Heart right ventricle (tissue), 16 donors: ENCODE measurements around the gene GIT1. TPM values are rescaled to one million over a fixed set of nuclear protein-coding genes. Genes with fewer than 3 reads are reported as not detected.

Experiments
- ATAC-seq, 8 donors: fragments of 200-7000 bp; cut with Tn5 transposase; one replicate each; pipeline ENCODE4 v1.9.1; 2020; ENCODE audit warnings: mild to moderate bottlenecking in 8 of 8, moderate library complexity in 8 of 8, moderate number of reproducible peaks in 1 of 8
- DNase-seq, 2 donors: peaks; one replicate each; pipeline ENCODE4 v3.0.0-alpha.2; 2020
- H3K27ac ChIP-seq, 10 donors: fragments of 200-600 bp; sonication (generic) in 2 of 10; one replicate each; pipeline versions ENCODE4 v1.5.0 to v1.8.0; 2020 to 2022; ENCODE audit warnings: mild to moderate bottlenecking in 3 of 10
- H3K27me3 ChIP-seq, 7 donors: fragments of 200-600 bp; one replicate each; pipeline ENCODE4 v1.8.0; 2021 to 2022; ENCODE audit warnings: mild to moderate bottlenecking in 2 of 7
- H3K36me3 ChIP-seq, 9 donors: fragments of 200-600 bp; sonication (generic) in 1 of 9; one replicate each; pipeline versions ENCODE4 v1.5.0 to v1.8.0; 2020 to 2022; ENCODE audit warnings: mild to moderate bottlenecking in 2 of 9
- H3K4me1 ChIP-seq, 9 donors: fragments of 200-600 bp; sonication (generic) in 1 of 9; one replicate each; pipeline versions ENCODE4 v1.5.0 to v1.8.0; 2020 to 2022; ENCODE audit warnings: mild to moderate bottlenecking in 4 of 9
- H3K4me3 ChIP-seq, 10 donors: fragments of 200-600 bp; sonication (generic) in 2 of 10; one replicate each; pipeline versions ENCODE4 v1.5.0 to v1.8.0; 2020 to 2022; ENCODE audit warnings: mild to moderate bottlenecking in 7 of 10, moderate library complexity in 2 of 10
- H3K9me3 ChIP-seq, 11 donors: fragments of 200-600 bp in 10 of 11; sonication (generic) in 2 of 11; one replicate each; pipeline versions ENCODE4 v1.5.0 to v1.8.0; 2013 to 2022; ENCODE audit warnings: mild to moderate bottlenecking in 2 of 11, control low read depth in 1 of 11, moderate library complexity in 1 of 11
- CTCF ChIP-seq, 9 donors: fragments of 200-600 bp; sonication (generic) in 2 of 9; IDR thresholded peaks; one replicate each; pipeline versions ENCODE4 v1.5.0 to v1.8.0; 2021 to 2022; ENCODE audit warnings: antibody characterized with exemption in 9 of 9, mild to moderate bottlenecking in 5 of 9, moderate library complexity in 1 of 9
- WGBS, 2 donors: extraction: QIAGEN DNeasy Blood & Tissue Kit; methylation state at CpG; one replicate each; pipeline ENCODE4 v1.1.7; 2013; ENCODE audit warnings: inconsistent platforms in 1 of 2; 5-methylcytosine and 5-hydroxymethylcytosine counted together
- intact Hi-C, 10 donors: fragments of 100-400 bp; cut with DNase I; formaldehyde crosslinking; loops; one replicate each; pipeline versions ENCODE4 v1.11.1 to v1.14.2; 2022
- polyA plus RNA-seq, 2 donors: library from polyadenylated mRNA; stranded (reverse); fragments of 200-250 nt; gene quantifications; one replicate each; pipeline ENCODE4 v1.2.3, GENCODE V29; 2013
- total RNA-seq, 10 donors: library from RNA; stranded (reverse); fragmentation: NEBNext Ultra II Directional in 3 of 10; extraction: Animal tissue kit (Norgen Biotek cat#: 25700) in 3 of 10; gene quantifications; one replicate each; pipeline versions ENCODE4 v1.2.1 to v1.2.4, GENCODE V29; 2021 to 2023
- donor health status: Arrhythmogenic right ventricular cardiomyopathy.
- donor health status: ischemic (EF 13 %, LVEDD 7.1; RV severe dilation, severe dysfunction).
- donor health status: healthy with polysubstance abuse.
- donor health status: DM: no; HTN: yes; CAD: no.
- donor health status: DM: no; HTN: no; CAD: no.
- donor health status: ischemic (EF 25% LVEDD 6.9; RV normal size, moderate dysfunction).
- donor health status: ischemic (EF 25% LVEDD 5.7; RV mildly dilated, moderate dysfunction).
- donor health status: healthy.
- donor health status: DM: yes; HTN: yes; CAD: no.
- donor health status: Ischemic cardiomyopathy.
- donor health status: ischemic (EF 35%, LVEDD 5.7; RV mildly dilated, moderate dysfunction).
- donor health status: nonischemic (EF 11% LVEDD 7.7; RV severe dilation, severe dysfunction).
- donor health status: DM: yes; HTN: yes; CAD: no.
- donor health status: PGD.
- donor health status: ischemic (EF 29% LVEDD 5.4; RV normal size, mild dysfunction).
- donor health status: nonischemic (EF 23%, LVEDD 6.1; RV moderate dilation, normal function).

Gene GIT1
- total and polyA plus RNA-seq, 12 donors = 20.6 to 35.4 (median 28.9) TPM

GRCh38 chr17:29583324-29584248 is 5.9 kb downstream of the GIT1 start:
- Histone ChIP-seq H3K4me1 (peaks cover 10 to 82% (median 56%) of the 10 kb centered on the region in 9 donors), H3K27ac (peak overlapping the region in 9 of 10 donors; percentile 77 to 96 (median 91)), H3K4me3 (peak overlapping the region in 2 of 10 donors; percentile 88 to 95), H3K9me3 (no peaks in the 10 kb centered on the region), H3K27me3 (no peaks in the 10 kb centered on the region), H3K36me3 (peaks cover 0 to 51% (median 15%) of the 10 kb centered on the region in 9 donors)
- TF ChIP-seq CTCF (IDR thresholded peaks at IDR 0.05) = no peak
- 81 to 86% methylated on average over 16 of the region's 16 CpGs for WGBS, 2 donors
- intact Hi-C loops = loop anchor here in 2 of 10 donors (5.0 kb wide), 2 partner anchors 194 to 509 kb away; no protein-coding TSS in a partner anchor
- ATAC-seq = no peak
- peak in 1 of 2 donors; percentile 6 for DNase-seq

DNA sequence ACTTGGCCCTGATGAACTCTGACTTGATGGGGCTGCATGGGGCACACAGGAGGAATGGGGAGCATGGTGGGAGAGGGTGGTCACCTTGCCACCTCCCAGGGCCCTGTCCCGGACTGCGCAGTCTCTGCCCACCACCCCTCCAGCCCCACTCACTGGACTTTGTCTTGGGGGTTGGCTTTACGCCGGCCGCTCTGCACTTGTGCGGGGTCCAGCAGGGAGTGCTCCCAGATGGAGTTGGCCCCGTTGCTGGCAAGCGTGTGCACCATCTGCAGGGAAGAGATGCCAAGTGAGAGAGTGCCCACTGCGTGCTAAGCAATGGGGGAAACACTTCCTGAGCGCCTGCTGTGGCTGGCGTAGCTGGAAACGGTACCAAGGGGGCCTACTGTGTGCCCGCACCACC is 6.7 kb downstream of the GIT1 start:
- H3K4me3 ChIP-seq = no peak overlapping the region
- no peaks in the 10 kb centered on the region for H3K9me3 ChIP-seq
- peaks cover 7 to 74% (median 48%) of the 10 kb centered on the region in 9 donors for H3K4me1 ChIP-seq
- H3K27ac ChIP-seq = peak overlapping the region in 1 of 10 donors; percentile 90
- WGBS, 2 donors = 88 to 95% methylated on average over 13 of the region's 13 CpGs
- ATAC-seq (no peak), DNase-seq (no peak)
- no peak for TF ChIP-seq CTCF (IDR thresholded peaks at IDR 0.05)
- no peaks in the 10 kb centered on the region for H3K27me3 ChIP-seq
- H3K36me3 ChIP-seq = peaks cover 0 to 59% (median 15%) of the 10 kb centered on the region in 9 donors
- intact Hi-C loops = loop anchor here in 2 of 10 donors (5.0 kb wide), 2 partner anchors 195 to 510 kb away; no protein-coding TSS in a partner anchor

GRCh38 chr17:29582254-29582765 is 7.1 kb downstream of the GIT1 start:
- ATAC-seq = no peak
- 81 to 82% methylated on average over 10 of the region's 10 CpGs for WGBS, 2 donors
- Histone ChIP-seq H3K36me3 (peaks cover 0 to 64% (median 20%) of the 10 kb centered on the region in 9 donors), H3K4me3 (no peak overlapping the region), H3K9me3 (no peaks in the 10 kb centered on the region), H3K27ac (no peak overlapping the region), H3K4me1 (peaks cover 2 to 69% (median 43%) of the 10 kb centered on the region in 9 donors), H3K27me3 (no peaks in the 10 kb centered on the region)
- intact Hi-C loops = loop anchor here in 2 of 10 donors (5.0 kb wide), 2 partner anchors 195 to 510 kb away; no protein-coding TSS in a partner anchor
- TF ChIP-seq CTCF (IDR thresholded peaks at IDR 0.05) = no peak
- no peak for DNase-seq

GRCh38 chr17:29581583-29582253 is 7.7 kb downstream of the GIT1 start:
- no peak for TF ChIP-seq CTCF (IDR thresholded peaks at IDR 0.05)
- Histone ChIP-seq H3K27me3 (no peaks in the 10 kb centered on the region), H3K4me3 (no peak overlapping the region), H3K4me1 (peaks cover under 1 to 63% (median 37%) of the 10 kb centered on the region in 9 donors), H3K36me3 (peaks cover 0 to 70% (median 25%) of the 10 kb centered on the region in 9 donors), H3K27ac (no peak overlapping the region), H3K9me3 (no peaks in the 10 kb centered on the region)
- intact Hi-C loops = loop anchor here in 2 of 10 donors (5.0 kb wide), 2 partner anchors 196 to 511 kb away; no protein-coding TSS in a partner anchor
- DNase-seq = no peak
- ATAC-seq = no peak
- 91 to 92% methylated on average over 20 of the region's 20 CpGs for WGBS, 2 donors
